GM12864 (cell line): ENCODE measurements around the gene MAGI2.

Experiments
- DNase-seq: peaks from one replicate; pipeline ENCODE4 v3.0.0-alpha.2; 2011; ENCODE audit warnings: low read depth
- H3K4me3 ChIP-seq: 2 replicates; pipeline ENCODE4 v1.5.1; 2011; ENCODE audit warnings: mild to moderate bottlenecking, low read depth, low read length, control low read depth
- TF ChIP-seq, protein P1 (sequence below): IDR thresholded peaks from 2 replicates; pipeline ENCODE4 v1.5.1; 2011; ENCODE audit warnings: low read depth, mild to moderate bottlenecking, moderate library complexity, low read length, control low read depth, inconsistent platforms; ENCODE audit errors: missing control alignments

Gene MAGI2

DNA sequence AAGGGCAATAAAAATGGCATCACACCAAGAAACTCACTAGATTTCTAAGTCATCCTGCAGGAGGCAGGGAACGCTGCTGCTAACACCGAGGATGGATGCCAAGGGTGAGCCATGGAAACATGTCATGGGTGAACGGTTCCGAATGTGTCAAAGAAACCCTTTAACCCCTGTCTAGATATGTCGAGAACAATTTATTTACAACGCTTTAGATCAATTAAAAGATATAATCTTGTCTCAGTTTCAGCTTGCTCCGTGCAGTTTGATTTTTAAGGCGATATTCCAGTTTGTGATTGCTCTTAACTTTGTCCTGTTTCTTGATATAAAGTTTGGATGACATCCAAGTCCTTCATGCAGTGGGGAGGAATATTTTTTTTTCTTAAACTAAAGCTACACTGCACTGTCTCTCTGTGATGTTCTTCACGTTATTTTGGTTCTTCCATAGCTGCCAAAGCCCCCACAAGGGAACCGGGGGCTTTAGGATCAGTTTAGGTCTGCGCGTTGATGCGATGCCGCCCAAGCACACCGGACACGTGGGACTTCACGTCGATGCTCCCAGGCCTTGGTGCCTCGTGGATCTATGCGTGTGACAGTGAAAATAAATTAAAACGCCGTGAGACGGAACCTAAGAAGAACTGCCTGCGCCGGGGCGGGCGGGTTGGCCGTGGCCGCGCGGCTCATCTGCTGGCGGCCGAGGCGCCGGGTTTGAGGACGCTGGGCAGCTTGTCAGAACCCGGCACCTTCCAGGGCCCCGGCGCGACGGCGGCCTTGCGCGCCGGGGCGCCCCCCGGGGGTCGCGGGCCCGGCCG is 1434.6 kb downstream of the MAGI2 start:
- peak overlapping the region; percentile 43 for H3K4me3 ChIP-seq
- DNase-seq, result no peak
- TF ChIP-seq, protein P1, sequence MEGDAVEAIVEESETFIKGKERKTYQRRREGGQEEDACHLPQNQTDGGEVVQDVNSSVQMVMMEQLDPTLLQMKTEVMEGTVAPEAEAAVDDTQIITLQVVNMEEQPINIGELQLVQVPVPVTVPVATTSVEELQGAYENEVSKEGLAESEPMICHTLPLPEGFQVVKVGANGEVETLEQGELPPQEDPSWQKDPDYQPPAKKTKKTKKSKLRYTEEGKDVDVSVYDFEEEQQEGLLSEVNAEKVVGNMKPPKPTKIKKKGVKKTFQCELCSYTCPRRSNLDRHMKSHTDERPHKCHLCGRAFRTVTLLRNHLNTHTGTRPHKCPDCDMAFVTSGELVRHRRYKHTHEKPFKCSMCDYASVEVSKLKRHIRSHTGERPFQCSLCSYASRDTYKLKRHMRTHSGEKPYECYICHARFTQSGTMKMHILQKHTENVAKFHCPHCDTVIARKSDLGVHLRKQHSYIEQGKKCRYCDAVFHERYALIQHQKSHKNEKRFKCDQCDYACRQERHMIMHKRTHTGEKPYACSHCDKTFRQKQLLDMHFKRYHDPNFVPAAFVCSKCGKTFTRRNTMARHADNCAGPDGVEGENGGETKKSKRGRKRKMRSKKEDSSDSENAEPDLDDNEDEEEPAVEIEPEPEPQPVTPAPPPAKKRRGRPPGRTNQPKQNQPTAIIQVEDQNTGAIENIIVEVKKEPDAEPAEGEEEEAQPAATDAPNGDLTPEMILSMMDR, result no peak

DNA sequence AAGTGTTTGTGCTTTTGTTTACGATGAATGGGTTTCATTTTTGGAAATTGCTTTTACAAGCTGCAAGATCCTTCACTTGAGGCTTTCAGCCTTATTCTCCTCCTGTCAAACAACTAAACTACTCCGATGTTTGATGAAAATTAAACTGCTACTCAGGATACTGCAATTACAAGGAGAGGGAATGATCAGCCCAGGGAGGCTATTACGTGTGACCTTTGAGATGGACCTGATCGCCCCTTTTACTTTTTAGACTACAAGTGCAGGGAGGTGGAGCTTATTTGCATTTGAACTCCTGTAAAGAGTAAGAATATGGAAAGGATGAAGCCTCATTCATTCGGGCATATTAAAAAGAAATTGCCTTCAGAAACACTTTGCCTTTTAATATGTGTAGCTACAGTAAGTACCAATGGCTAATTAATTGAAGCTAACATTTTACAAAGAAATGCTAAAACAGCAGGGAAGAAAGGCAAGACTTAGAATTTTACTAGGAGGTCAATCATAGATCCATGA is 1435.8 kb downstream of the MAGI2 start:
- no peak overlapping the region for H3K4me3 ChIP-seq
- TF ChIP-seq, protein P1, result no peak
- DNase-seq, result no peak

DNA sequence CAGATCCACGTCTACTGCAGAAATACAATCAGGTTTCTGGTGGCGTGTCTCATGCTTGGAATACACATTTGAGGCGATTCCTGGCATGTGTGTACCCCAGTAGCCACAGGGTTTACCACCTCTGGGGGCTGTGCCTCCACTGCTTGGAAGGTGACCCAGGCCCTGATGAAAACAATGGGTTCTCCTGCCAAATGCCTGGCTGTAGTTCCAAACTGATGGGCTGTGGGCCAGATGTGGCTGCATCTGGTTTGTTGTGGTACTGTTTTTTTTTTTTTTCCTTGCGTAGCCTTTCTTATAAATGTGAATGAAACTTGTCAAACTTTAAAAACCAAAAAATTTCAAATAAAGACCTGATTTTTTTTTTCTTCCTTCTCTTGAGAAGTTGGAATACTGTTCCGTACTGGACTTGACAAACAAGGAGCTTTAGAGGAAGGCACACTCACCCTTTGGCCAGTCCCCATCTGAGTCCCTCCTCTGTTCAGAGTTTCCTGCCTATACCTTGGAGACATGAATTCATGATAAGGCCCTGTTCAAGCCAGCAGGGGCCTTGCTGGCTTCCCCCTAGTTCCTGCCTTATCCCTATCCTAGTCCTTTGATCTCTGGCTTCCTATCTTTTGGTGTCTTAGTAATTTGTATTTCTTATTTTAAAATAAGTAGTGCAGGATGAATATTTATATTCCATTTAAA is 1437.8 kb downstream of the MAGI2 start:
- TF ChIP-seq, protein P1, result no peak
- DNase-seq, result no peak
- H3K4me3 ChIP-seq, result no peak overlapping the region

DNA sequence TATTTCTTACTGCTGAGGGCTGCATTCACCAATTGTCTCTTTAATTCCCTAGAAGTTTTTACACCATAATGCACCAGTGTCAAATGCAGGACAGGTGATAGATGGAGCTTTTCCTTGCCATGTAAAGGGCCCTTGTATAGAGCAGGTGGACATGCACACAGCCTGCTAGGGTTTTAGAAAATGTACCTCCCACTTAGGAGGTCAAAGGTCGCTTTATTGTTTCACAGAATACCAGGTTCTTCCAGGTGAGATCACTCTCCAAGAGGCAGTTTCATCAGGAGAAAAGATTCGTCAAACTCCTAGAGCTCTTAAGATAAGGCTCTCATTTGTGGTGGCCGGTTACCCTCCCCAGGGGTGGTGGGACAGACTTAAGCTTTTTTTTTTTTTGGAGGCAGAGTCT is 1439.1 kb downstream of the MAGI2 start:
- TF ChIP-seq, protein P1, result no peak
- no peak overlapping the region for H3K4me3 ChIP-seq
- no peak for DNase-seq

DNA sequence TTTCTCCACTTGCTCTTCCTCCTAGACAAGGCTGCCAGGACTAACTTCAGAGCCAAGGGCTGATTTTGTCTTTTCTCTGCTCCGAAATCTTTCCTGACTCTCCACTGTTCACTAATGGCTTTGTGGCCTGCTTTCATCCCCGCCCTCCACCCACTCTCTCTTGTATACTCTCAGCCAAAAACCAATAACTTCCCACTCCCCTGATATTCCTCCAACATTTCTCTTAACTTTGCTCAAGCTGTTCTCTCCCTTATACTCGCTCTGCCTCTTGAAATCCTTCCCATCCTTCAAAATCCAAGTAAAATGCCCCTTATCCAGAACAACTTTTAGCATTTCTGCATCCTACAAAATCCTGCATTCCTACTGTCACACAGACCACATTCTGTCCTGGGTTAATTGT is 1440.1 kb downstream of the MAGI2 start:
- TF ChIP-seq, protein P1, result no peak
- no peak overlapping the region for H3K4me3 ChIP-seq
- DNase-seq, result no peak

DNA sequence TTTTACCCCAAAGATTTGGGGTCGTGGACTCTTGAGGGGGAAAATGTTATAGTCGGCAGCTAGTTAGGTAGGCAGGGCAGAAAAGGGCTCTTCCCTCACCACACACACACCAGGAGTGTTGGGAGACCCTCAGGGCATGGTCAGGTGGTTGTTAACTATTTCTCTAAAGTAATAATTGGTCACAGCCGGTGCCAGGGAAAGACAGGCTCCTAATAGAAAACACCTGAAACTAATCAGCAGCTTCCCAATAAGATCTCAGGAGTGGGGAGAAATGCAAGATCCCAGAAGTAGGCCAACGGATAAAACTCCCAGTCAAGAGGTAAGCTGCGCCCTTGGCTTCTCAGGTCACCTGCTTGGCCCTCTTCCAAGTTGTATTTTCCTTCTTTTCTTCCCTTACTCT is 1441.8 kb downstream of the MAGI2 start:
- H3K4me3 ChIP-seq, result no peak overlapping the region
- TF ChIP-seq, protein P1, result no peak
- DNase-seq, result no peak
